GM19397 (cell line): ENCODE measurements around the gene MTERF4.

Experiments
- ATAC-seq: cut with Tn5 transposase; IDR thresholded peaks from one replicate; pipeline ENCODE4 v1.9.1; 2021; ENCODE audit warnings: mild to moderate bottlenecking, moderate library complexity; ENCODE audit not compliant: unreplicated experiment

The MTERF4 gene

GRCh38 chr2:241134711-241135110 lies 32.6 kb upstream of the MTERF4 start:
- no peak for ATAC-seq

- ATAC-seq, result no peak
Observed at GRCh38 chr2:241133436-241133820, 31.3 kb upstream of the MTERF4 start.

- no peak for ATAC-seq
Observed at GRCh38 chr2:241132538-241133435, 30.7 kb upstream of the MTERF4 start.

- no peak for ATAC-seq
Observed at GRCh38 chr2:241131531-241131930, 29.4 kb upstream of the MTERF4 start.

- ATAC-seq, result no peak
Observed at GRCh38 chr2:241130316-241130715, 28.2 kb upstream of the MTERF4 start.

GRCh38 chr2:241129086-241129871 lies 27.2 kb upstream of the MTERF4 start:
- no peak for ATAC-seq

- no peak for ATAC-seq
Observed at GRCh38 chr2:241128266-241128665, 26.2 kb upstream of the MTERF4 start.

- no peak for ATAC-seq
Observed at GRCh38 chr2:241126771-241127202, 24.7 kb upstream of the MTERF4 start.

GRCh38 chr2:241126201-241126611 lies 24.1 kb upstream of the MTERF4 start:
- ATAC-seq, result no peak

GRCh38 chr2:241125626-241126025 lies 23.5 kb upstream of the MTERF4 start:
- no peak for ATAC-seq

GRCh38 chr2:241123816-241124536 lies 21.9 kb upstream of the MTERF4 start:
- ATAC-seq, result no peak

- no peak for ATAC-seq
Observed at GRCh38 chr2:241122376-241123002, 20.4 kb upstream of the MTERF4 start.

- ATAC-seq, result no peak
Observed at GRCh38 chr2:241121008-241121407, 18.9 kb upstream of the MTERF4 start.

GRCh38 chr2:241120440-241120839 lies 18.4 kb upstream of the MTERF4 start:
- ATAC-seq, result no peak

GRCh38 chr2:241118737-241119505 lies 16.8 kb upstream of the MTERF4 start:
- ATAC-seq, result no peak

GRCh38 chr2:241116606-241117560 lies 14.8 kb upstream of the MTERF4 start:
- ATAC-seq, result no peak

- no peak for ATAC-seq
Observed at GRCh38 chr2:241115361-241115760, 13.3 kb upstream of the MTERF4 start.

GRCh38 chr2:241114836-241115235 lies 12.7 kb upstream of the MTERF4 start:
- no peak for ATAC-seq

- no peak for ATAC-seq
Observed at GRCh38 chr2:241112592-241112991, 10.5 kb upstream of the MTERF4 start.
